MCF 10A (cell line): ENCODE results near the gene VSNL1. TPM values are rescaled to one million over a fixed set of nuclear protein-coding genes. Genes with fewer than 3 reads are reported as not detected.
A peak's percentile ranks its signal among the peaks of the same experiment; 100 is the strongest.

ENCODE experiments used
- BruUV-seq: library from RNA; stranded (reverse); fragments of 400-500 nt; replicated peaks from 2 replicates; lab custom pipeline; 2021; lab: Mats Ljungman, UMichigan
- CTCF ChIA-PET: fragments of 300-600 bp; sonication (Branson Sonifier 250); formaldehyde crosslinking; extraction: SDS; loops from one replicate; lab custom pipeline; 2021; ENCODE audit warnings: antibody characterized with exemption, inconsistent platforms; lab: Yijun Ruan, JAX
- POLR2A ChIA-PET: fragments of 300-600, 350-650 bp; sonication (Branson Sonifier 250); formaldehyde crosslinking; extraction: SDS; loops from one replicate; lab custom pipeline; 2020; ENCODE audit warnings: antibody characterized with exemption, inconsistent platforms; lab: Yijun Ruan, JAX
- DNase-seq: peaks from one replicate; pipeline ENCODE4 v3.0.0-alpha.2; 2018; ENCODE audit not compliant: unreplicated experiment
- H3K27ac Mint-ChIP-seq: one replicate; pipeline ENCODE4 v1.8.0; 2022; ENCODE audit warnings: mild to moderate bottlenecking, low read depth, mixed read lengths; ENCODE audit not compliant: unreplicated experiment
- H3K27me3 Mint-ChIP-seq: one replicate; pipeline ENCODE4 v1.8.0; 2022; ENCODE audit warnings: mixed read lengths; ENCODE audit not compliant: insufficient read depth, unreplicated experiment
- H3K36me3 Mint-ChIP-seq: one replicate; pipeline ENCODE4 v1.8.0; 2022; ENCODE audit warnings: mild to moderate bottlenecking, moderate library complexity, mixed read lengths; ENCODE audit not compliant: insufficient read depth, unreplicated experiment
- H3K4me1 Mint-ChIP-seq: one replicate; pipeline ENCODE4 v1.8.0; 2022; ENCODE audit warnings: mixed read lengths; ENCODE audit not compliant: insufficient read depth, unreplicated experiment
- H3K4me3 Mint-ChIP-seq: one replicate; pipeline ENCODE4 v1.8.0; 2022; ENCODE audit warnings: mild to moderate bottlenecking, moderate library complexity, mixed read lengths; ENCODE audit not compliant: unreplicated experiment
- H3K9me3 Mint-ChIP-seq: one replicate; pipeline ENCODE4 v1.8.0; 2022; ENCODE audit warnings: mixed read lengths; ENCODE audit not compliant: unreplicated experiment
- intact Hi-C: fragments of 100-400 bp; cut with micrococcal nuclease; formaldehyde crosslinking; loops from 2 replicates; pipeline ENCODE4 v1.14.1; 2022
- total RNA-seq: library from RNA; stranded (reverse); gene quantifications from 2 replicates; pipeline ENCODE4 v1.2.3, GENCODE V29; 2022
- TF ChIP-seq, protein P1 (sequence below): fragments of 200-600 bp; IDR thresholded peaks from one replicate; pipeline ENCODE4 v1.8.0; 2022; ENCODE audit warnings: antibody characterized with exemption, mild to moderate bottlenecking; ENCODE audit not compliant: unreplicated experiment

VSNL1 gene
- total RNA-seq, 1 experiment from 2014 or later = 2.4 TPM

DNA sequence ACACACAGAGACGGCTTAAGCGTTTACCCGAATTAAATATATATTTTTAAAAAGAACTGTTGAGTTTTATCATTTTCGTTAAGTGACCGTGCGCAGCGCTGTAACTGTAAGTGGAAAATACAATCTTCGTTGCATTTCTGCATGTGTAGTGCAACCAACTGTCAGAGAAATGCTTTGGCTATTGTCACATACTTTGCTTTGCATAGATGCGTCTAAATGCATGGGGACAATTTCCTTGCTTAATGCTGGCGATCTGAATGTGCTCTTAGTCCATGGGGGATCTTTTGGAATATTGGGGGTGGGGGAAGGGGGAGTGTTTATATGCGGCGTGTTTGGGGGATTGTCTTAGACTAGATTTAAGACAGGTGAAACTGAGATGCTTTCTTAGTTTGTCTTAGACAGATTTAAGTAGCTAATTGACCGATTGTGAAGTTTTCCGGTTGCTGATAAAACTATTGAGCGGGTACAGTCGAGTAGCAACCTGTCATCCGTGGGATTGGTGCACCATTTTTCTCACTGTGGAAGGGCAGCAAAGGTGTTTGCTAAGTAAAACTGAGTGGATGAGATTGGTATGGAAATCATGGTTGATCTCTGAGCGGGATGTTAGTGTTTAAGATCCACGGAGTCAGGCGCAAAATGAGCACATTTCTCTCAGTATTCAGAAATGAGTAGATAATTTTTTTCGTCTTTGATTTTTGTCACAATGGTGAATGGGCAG, 476 bp downstream of the VSNL1 start:
- peaks cover 6% of the 10 kb centered on the region for H3K36me3 Mint-ChIP-seq
- no TSS peak for BruUV-seq
- peak overlapping the region; percentile 87 for H3K4me3 Mint-ChIP-seq
- ChIA-PET CTCF (interaction anchor here (0.5 to 3.7 kb wide), 11 partner anchors 8 to 1535 kb away, joined by 3 to 18 read pairs (median 3); no protein-coding TSS in a partner anchor), POLR2A (interaction anchor here (0.7 to 5.2 kb wide), 16 partner anchors 11 to 866 kb away, joined by 3 to 53 read pairs (median 8); partner anchors contain the start of gene RAD51AP2)
- no peaks in the 10 kb centered on the region for H3K27me3 Mint-ChIP-seq
- H3K4me1 Mint-ChIP-seq = peaks cover 34% of the 10 kb centered on the region
- TF ChIP-seq, protein P1, sequence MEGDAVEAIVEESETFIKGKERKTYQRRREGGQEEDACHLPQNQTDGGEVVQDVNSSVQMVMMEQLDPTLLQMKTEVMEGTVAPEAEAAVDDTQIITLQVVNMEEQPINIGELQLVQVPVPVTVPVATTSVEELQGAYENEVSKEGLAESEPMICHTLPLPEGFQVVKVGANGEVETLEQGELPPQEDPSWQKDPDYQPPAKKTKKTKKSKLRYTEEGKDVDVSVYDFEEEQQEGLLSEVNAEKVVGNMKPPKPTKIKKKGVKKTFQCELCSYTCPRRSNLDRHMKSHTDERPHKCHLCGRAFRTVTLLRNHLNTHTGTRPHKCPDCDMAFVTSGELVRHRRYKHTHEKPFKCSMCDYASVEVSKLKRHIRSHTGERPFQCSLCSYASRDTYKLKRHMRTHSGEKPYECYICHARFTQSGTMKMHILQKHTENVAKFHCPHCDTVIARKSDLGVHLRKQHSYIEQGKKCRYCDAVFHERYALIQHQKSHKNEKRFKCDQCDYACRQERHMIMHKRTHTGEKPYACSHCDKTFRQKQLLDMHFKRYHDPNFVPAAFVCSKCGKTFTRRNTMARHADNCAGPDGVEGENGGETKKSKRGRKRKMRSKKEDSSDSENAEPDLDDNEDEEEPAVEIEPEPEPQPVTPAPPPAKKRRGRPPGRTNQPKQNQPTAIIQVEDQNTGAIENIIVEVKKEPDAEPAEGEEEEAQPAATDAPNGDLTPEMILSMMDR = no peak
- H3K27ac Mint-ChIP-seq = peak overlapping the region; percentile 85
- no peaks in the 10 kb centered on the region for H3K9me3 Mint-ChIP-seq
- DNase-seq = peak; percentile 14
- intact Hi-C loops = loop anchor here (1.0 to 10.0 kb wide), 5 partner anchors 70 to 236 kb away; no protein-coding TSS in a partner anchor

DNA sequence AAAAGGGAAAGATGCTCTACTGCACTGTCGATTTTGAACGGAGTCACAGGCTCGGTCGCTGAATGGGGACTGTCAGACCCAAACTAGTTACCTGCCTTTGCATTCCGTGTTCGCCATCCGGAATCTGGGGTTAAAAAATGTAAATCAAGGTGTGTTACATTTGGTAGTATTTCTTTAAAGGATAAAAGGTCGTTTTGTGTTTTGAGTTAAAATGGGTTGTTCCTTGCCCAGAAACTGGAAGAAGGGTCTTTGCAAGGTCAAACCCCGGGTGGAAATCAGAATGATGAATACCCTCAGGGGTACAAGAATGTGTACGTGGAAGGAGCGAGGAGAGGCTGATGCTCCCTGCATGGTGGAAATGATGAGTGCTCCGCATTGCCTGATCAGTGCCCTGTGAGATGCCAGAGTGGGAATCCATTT, 1.0 kb downstream of the VSNL1 start:
- TF ChIP-seq, protein P1 = no peak
- H3K27me3 Mint-ChIP-seq = no peaks in the 10 kb centered on the region
- peaks cover 6% of the 10 kb centered on the region for H3K36me3 Mint-ChIP-seq
- BruUV-seq = no TSS peak
- no peaks in the 10 kb centered on the region for H3K9me3 Mint-ChIP-seq
- no peak for DNase-seq
- intact Hi-C loops = loop anchor here (5.0 to 10.0 kb wide), 2 partner anchors 114 to 237 kb away; no protein-coding TSS in a partner anchor
- peak overlapping the region; percentile 87 for H3K4me3 Mint-ChIP-seq
- H3K4me1 Mint-ChIP-seq = peaks cover 31% of the 10 kb centered on the region
- CTCF ChIA-PET = interaction anchor here (0.5 to 1.4 kb wide), 2 partner anchors 33 to 54 kb away, joined by 3 read pairs; no protein-coding TSS in a partner anchor
- POLR2A ChIA-PET = interaction anchor here (1.2 to 5.2 kb wide), 7 partner anchors 18 to 103 kb away, joined by 3 to 53 read pairs (median 22); partner anchors contain the start of gene RAD51AP2
- peak overlapping the region; percentile 85 for H3K27ac Mint-ChIP-seq

DNA sequence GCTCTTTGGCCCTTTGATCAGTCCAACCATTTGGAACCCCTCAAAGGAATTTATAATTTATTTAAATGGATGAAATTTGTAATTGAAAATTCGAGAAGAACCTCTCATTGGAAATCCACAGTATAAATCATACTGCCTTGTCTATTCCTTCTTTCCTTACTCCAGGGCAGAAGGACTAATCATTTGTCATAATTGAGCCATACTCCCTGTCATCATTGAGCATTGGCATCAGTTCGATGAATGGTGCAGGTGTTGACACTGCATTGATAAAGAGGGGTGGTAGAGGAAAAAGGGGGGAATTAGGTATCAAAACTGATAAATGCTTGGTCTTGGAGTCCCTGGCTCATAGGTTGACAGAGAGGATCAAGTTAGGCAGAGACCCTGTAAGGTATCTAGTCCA, 2.0 kb downstream of the VSNL1 start:
- H3K4me3 Mint-ChIP-seq = no peak overlapping the region
- no peaks in the 10 kb centered on the region for H3K9me3 Mint-ChIP-seq
- CTCF ChIA-PET = no interaction called here
- intact Hi-C loops = loop anchor here (5.0 to 10.0 kb wide), 2 partner anchors 115 to 238 kb away; no protein-coding TSS in a partner anchor
- H3K27me3 Mint-ChIP-seq = no peaks in the 10 kb centered on the region
- TF ChIP-seq, protein P1 = no peak
- H3K4me1 Mint-ChIP-seq = peaks cover 31% of the 10 kb centered on the region
- DNase-seq = no peak
- no peak overlapping the region for H3K27ac Mint-ChIP-seq
- H3K36me3 Mint-ChIP-seq = peaks cover 6% of the 10 kb centered on the region
- POLR2A ChIA-PET = interaction anchor here (0.6 to 5.2 kb wide), 4 partner anchors 30 to 102 kb away, joined by 3 to 53 read pairs (median 48); no protein-coding TSS in a partner anchor
- BruUV-seq = no TSS peak

DNA sequence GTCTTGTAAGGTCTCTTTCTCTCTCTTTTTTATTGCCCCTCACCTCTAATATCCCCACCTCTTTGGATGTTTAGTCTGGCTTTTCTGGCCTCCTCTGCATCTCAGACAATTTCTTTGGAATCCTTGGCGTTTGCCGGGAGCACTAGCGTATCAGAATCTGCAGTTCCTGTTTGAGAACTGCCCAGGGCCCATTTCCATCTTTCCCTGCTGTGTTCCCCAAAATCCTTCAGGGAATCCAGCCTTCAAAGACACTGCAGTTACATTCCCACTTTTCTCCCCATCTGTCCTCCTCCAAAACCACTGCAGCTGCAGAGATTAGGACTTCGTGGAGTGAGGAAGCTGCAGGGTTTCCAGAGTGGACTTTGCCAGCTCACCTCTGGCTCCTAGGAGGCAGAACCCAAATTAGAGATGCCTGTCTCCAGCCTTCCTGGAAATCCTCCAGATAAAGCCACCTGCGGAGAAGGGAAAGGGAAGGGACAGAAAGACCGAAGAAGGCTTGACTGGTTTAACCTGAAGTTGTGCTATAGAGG, 2.7 kb downstream of the VSNL1 start:
- CTCF ChIA-PET = interaction anchor here (0.8 to 1.3 kb wide), 3 partner anchors 34 to 125 kb away, joined by 3 to 6 read pairs (median 5); no protein-coding TSS in a partner anchor
- intact Hi-C loops = loop anchor here (5.0 to 10.0 kb wide), 2 partner anchors 116 to 238 kb away; no protein-coding TSS in a partner anchor
- H3K27me3 Mint-ChIP-seq = no peaks in the 10 kb centered on the region

More for the DNA sequence above, 2.7 kb downstream of the VSNL1 start:
- DNase-seq = no peak
- TF ChIP-seq, protein P1 = no peak
- POLR2A ChIA-PET = interaction anchor here (0.8 to 2.6 kb wide), 4 partner anchors 25 to 78 kb away, joined by 3 to 12 read pairs (median 4); partner anchors contain the start of gene RAD51AP2
- H3K27ac Mint-ChIP-seq = no peak overlapping the region
- H3K4me1 Mint-ChIP-seq = peaks cover 31% of the 10 kb centered on the region
- H3K4me3 Mint-ChIP-seq = no peak overlapping the region
- peaks cover 6% of the 10 kb centered on the region for H3K36me3 Mint-ChIP-seq
- no peaks in the 10 kb centered on the region for H3K9me3 Mint-ChIP-seq
- no TSS peak for BruUV-seq
